Measurements from ENCODE around the gene COX6A2.

The COX6A2 gene

GRCh38 chr16:31407406-31407805 is 20.8 kb downstream of the COX6A2 start:
- DNase-seq: no peak

GRCh38 chr16:31404353-31405064 is 23.7 kb downstream of the COX6A2 start:
- no peak for DNase-seq

DNA sequence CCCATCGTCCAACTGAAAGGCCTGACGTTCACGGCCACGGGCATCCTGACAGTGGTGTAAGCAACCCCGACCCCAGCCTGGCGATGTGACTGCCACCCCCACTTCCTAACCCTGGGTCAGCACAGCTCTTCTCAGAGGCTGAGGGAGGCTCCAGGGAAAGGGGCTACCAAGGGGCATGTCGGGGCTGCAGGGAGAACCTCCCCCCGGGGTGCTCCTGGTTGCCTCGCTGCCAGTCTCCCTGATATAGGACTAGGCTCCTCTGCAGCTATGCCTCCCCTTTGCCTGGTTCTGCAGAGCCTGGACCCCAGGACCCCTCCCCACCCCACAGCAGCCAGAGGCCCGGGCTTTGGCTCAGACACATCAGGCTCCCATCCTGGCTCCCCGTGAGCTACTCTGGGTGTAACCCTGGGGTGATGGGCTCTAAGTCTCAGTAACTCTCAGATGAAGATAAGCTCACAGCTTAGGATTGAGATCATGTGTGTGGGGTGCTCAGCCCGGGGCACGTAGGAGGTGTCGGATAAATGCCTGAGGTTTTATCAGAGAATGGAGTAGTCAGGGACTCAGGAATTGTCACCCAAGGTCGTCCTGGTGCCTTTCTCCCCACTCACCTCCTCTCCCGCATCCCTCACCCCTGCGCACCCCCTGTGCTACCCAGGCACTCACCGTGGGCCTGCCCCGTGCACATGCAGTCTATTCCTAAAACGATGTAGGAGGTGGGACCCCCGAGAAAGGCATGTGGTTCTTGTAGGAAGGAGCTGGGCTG is 24.4 kb downstream of the COX6A2 start:
- DNase-seq: no peak

- DNase-seq: no peak
Measured at GRCh38 chr16:31402687-31403086, 25.5 kb downstream of the COX6A2 start.

- DNase-seq: no peak
Measured at GRCh38 chr16:31401436-31401835, 26.7 kb downstream of the COX6A2 start.

- DNase-seq: no peak
Measured at GRCh38 chr16:31400191-31400590, 28.0 kb downstream of the COX6A2 start.

DNA sequence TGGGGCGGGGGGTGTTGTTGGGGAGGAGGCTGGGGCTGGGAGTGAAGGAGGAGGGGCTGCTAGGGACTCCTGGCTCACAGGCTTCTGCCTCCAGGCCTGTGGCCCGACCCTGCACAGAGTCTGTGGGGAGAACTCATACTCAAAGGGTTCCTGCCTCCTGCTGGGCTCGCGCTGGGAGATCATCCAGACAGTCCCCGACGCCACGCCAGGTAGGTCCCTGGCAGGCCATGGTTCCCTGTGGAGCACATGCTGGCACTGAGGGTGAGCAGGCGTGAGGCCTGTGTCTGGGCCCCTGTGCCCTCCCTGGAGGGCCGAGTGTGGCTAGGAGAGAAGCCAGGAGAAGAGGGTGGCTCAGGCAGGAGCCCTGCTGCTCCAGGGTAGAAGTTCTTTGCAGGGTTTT is 30.5 kb downstream of the COX6A2 start:
- DNase-seq: no peak

DNA sequence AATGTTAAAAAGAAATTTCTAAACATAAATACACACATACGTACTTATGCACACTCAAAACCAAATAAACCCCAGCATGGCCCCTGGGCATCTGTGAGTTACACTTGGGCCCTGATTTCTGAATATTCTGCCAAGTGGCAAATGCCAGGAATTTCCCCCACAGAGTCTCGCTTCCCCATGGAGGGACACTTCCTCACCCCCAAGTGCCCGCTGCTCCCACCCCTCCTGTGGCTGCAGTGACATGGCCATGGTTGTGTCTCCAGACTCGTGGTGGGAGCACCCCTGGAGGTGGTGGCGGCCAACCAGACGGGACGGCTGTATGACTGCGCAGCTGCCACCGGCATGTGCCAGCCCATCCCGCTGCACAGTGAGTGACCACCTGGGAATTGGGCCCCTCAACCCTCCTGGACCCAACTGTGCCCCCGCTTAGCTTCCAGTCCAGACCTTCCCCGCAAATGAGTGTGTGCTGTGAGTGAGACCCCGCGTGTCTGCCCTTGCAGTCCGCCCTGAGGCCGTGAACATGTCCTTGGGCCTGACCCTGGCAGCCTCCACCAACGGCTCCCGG is 31.0 kb downstream of the COX6A2 start:
- no peak for DNase-seq

- DNase-seq: no peak
Measured at GRCh38 chr16:31395647-31396046, 32.5 kb downstream of the COX6A2 start.

DNA sequence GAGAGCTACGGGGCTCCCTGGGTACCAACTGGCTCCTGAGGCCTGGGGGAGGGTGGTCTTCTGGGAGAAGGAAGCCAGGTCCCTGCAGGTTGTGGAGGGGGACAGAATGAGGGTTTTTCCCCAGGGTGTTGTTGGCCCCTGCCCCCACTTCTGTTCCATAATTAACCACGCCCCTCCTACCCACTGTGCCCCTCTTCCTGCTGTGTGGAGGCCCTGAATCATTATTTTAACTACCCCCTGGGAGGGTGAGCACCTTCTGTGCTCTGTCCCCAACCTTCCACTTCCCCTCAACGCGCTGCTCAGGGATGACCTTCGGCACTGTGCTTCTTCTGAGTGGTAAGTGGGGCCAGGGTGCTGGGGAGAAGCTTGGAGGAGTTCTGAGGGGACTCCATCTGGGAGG is 35.1 kb downstream of the COX6A2 start, which contains the start of gene ITGAD:
Gene ITGAD (plus strand): TSS at position 280 of the 400 bp plus-strand sequence. CDS start 26 bp downstream, at position 306.
- DNase-seq: no peak

DNA sequence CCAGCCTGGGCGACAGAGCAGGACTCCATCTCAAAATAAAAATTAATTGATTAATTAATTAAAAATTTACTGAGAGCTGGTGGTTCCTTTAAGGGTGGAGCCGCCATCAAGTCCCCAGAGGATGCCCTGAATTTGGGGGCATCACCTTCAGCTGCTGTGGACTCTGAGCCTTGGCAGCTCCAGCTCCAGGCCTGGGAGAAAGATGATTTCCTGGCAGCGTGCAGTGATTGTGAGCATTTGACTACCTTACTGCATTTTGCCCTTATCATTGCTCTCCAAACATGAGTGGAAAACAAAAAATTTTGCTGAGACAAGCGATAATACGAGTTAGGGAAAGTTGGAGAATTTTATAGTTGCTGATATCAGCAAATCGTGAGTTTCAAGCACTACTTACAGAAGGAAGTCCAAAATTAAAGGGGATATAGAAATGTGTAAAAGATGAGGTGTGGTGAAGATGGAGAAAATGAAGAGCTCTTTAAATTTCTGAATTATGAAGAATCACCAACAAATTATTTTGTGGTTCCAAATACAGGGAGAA is 37.6 kb downstream of the COX6A2 start:
- no peak for DNase-seq

DNA sequence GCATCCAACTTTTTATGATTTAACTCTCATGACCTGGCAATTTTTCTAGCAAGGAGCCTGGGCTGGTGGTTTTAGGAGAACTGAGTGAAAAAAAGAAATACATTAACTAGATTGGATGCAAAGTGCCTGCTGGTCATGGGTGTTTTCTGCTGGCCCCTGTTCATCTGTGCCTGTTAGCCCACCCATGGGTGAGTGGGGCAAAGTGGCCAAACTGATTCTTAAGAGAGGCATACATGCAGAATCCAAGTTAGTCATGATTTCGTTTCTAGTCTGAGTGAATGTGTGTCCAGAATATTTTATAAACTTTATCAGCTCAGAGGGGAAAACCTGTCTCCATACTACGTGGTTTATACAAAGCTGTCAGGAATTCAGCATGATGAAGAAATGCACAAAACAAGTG is 39.6 kb downstream of the COX6A2 start:
- DNase-seq: no peak

- no peak for DNase-seq
Measured at GRCh38 chr16:31386157-31386984, 41.8 kb downstream of the COX6A2 start.

GRCh38 chr16:31385680-31386079 is 42.5 kb downstream of the COX6A2 start:
- DNase-seq: no peak

GRCh38 chr16:31382485-31383161 is 45.5 kb downstream of the COX6A2 start:
- DNase-seq: peak; percentile 45

GRCh38 chr16:31380201-31380600 is 48.0 kb downstream of the COX6A2 start:
- no peak for DNase-seq

All from hematopoietic multipotent progenitor cell treated with erythropoietin and hydrocortisone succinate and interleukin-3 and kit ligand, for 8 days (in vitro differentiated cells).